Hematopoietic multipotent progenitor cell treated with erythropoietin and hydrocortisone succinate and interleukin-3 and kit ligand, for 17 days (in vitro differentiated cells): ENCODE data around the gene SNTG2.
"Not testable (repeated sequence)": the region's sequence is repeated elsewhere in the genome, so short reads cannot be mapped to it uniquely, and the experiment has no call there.

Experiments
- DNase-seq: peaks from one replicate; pipeline ENCODE4 v3.0.0-alpha.2; 2015; ENCODE audit warnings: low spot score

SNTG2 gene

DNA sequence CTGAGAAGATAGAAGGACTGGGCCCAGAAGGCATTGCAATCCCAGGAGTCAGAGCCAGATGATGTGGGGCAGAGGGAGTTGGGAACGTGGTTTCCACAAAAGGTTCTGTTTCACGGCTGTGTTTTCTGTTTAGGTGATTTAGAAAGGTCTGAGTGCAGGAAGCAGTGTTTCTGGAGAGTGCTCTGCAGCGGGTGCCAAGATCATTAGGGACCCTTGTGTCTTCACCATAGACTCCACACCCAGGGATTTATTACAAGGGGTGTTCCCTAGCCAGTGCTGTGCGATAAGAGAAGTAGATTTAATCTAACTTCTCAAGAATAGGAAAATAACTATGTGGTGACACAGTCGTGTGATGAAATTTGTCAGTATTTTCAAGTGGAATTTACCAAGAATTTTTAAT, 241.5 kb downstream of the SNTG2 start:
- no peak for DNase-seq

DNA sequence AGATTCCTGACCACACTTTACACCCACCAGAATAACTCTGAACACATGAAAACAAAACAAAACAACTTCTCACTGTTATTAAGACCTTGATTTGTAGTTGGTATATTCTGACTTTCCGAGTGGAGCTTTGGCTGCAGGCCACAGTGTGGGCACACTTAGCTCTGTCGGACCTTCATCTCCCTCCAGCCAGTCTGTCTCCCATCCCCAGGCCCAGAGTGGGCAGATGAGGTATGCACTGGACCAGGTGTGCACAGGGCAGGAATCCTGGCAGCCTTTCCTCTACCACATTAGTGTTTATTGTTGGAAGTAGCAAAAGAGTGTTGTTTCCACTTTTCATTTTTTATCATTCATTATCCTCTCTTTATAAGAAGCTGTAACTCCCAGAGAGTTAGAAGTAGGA, 243.2 kb downstream of the SNTG2 start:
- DNase-seq = no peak

DNA sequence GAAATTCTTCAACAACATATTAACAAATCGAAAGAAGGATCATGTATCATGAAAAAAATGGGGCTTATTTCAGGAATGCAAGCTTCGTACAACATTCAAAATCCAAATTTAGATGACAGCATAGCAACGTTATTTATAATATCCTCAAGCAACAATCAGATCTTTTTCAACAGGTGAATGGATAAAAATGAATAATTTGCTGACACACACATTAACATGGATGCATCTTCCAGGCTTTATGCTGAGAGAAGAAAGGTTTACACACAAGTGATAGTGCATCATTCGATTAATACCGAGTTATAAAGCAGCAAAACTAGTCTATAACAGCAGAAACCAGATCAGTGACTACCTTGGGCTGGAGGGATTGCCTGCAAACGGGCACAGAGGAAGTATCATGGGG, 253.1 kb downstream of the SNTG2 start:
- DNase-seq = no peak

DNA sequence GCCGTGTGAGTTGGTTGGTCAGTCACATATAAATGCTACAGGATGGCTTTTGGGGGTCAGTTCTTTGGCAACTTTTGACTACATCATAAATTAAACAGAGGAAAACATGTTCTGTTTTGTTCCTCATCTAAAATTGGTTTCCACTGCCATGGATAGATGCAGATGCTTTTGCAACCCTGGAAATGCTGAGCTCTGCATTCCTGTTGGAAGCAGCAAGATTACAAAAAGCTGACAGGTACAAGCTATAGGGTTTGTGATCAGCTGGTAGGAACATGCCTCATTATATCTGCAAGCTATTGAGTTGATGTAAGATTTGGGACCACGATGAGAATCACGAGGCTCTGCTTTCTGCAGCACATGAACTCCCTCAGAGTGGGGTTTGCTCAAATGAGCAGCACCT, 255.2 kb downstream of the SNTG2 start:
- DNase-seq = no peak

DNA sequence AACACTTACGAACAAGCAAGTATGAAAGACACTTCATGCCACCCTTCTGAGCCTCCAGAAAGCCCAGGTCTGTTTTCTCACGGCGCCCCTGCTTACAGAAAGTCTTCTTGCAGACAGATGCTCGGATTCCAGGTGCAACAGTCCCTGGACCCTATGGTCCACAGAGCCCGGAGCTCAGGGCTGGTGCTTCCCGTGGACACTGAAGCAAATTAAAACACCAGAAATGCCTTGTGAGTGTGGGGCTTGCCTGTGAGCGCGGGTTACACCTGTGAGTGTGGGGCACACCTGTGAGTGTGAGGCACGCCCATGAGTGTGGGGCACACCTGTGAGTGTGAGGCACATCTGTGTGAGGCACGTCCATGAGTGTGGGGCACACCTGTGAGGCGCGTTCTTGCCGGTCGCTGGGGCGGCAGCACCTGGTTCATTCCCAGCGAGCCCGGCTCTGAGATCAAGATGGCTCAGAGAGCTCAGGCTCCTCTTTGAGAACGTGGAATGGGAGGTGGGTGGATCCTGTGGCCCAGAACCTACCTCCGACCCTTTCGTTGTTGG, 257.4 kb downstream of the SNTG2 start:
- DNase-seq = no peak

DNA sequence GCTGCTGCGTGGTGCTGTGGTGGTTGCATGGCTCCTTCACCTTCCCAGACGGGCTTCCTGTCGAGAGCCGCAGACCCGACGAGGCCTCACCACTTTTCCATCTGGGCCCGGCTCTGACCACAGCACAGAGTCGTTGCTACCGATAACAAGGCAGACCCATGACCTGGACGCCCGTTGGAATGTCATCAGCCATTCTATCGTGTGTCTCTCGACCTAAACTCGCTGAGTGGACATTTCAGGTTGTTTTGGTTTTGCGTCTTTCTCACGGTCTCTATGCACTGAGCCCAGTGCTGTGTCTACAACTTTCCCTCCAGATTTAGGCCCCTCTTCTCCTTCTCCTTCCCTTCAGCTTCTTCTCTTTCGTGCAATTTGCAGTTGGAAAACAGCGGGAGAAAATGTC, 257.9 kb downstream of the SNTG2 start:
- DNase-seq = no peak

DNA sequence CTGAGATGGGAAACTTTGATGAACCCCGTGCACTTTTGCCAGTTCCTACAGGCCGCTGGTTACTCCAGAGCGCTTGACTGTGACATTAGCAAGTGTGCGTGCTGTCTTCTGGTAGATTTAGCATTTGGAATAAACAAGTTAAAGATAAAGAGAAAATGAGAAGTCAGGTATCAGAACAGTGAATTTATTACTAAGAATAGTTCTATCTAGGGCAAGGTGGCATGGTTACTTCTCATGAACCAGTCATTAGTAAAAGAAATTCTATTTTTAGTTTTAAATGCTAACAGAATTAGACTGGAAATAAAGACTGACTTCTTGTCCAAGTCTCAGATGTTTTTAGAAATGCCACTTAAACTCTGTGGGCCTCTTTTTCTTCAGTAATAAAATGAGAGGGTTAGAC, 258.6 kb downstream of the SNTG2 start:
- no peak for DNase-seq

DNA sequence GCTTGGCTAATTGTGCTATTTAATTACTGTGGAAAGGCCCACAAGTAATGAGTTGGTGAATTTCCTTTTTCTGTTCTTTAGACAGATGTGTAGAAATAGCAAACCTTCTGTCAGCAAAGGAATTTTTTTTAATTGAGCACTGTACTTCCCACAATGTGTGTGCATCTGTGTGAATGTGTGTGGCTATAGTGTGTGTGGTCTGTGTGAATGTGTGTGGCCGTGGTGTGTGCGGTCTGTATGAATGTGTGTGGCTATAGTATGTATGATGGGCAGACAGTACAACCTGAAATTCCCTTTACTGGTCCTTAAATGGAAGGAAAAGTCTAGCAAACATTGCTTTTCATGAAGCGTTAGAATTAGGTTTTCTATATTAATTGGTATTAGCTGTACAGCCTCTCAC, 259.1 kb downstream of the SNTG2 start:
- no peak for DNase-seq

DNA sequence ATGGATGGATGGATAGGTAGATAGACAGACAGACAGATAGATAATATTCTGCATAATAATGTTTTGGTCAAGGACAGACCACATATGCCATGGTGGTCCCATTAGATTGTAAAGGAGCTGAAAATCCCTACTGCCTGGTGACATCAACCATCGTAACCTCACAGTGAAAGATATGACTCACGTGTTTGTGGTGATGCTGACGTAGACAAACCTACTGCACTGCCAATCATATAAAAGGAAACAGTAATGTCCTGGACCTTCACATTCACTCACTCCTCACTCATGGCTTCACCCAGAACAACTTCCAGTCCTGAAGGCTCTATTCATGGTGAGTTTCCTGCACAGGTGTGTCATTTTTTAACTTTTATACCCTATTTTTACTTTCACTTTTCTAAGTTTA, 259.7 kb downstream of the SNTG2 start:
- no peak for DNase-seq

DNA sequence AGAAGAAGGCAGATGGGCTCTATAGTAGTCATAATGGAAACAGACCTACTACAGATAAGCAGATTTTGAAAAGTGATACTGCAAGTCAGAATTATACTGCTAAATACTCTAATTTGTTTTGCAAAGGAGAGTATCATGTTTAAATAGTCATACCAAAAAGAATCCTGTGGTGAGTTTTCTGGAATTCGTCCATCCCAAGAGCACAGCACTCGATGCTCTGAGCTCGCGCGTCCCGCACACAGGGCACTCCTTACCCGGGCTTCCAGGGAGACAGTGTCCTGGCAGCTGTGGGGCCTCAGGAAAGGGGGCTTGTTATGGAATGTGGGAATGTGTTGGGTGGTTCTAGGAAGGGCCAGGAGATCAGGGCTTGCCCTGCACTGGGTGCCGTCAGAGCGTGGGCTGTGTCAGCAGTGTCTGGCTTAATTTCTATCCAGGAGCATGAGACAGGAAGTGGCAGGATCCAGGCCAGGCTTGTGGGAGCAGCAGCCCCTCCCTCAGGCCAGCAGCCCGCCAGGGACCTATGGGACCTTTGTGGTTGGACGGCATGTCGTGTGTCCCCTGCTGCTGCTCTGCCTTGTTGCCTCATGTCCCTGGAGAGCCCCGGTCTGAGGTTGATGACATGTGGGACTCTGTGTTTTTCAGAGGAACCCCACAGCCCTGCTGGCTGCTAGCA, 269.4 kb downstream of the SNTG2 start:
- DNase-seq = no peak

DNA sequence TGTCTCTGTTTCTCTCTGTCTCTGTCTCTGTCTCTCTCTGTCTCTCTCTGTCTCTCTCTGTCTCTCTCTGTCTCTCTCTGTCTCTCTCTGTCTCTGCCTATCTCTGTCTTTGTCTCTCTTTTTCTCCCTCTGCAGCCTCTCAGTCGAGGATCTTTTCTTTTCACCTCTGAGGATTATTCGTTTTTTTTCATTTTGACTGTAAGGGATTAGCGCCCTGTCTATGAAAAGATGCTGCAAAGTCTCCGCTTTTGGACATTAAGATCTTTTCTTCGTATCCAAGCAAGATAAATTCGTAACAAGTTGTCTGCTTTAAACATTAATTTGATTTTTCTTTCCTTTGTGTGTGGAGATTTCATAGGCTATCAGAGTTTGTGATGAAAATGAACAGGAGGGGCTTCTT, 271.4 kb downstream of the SNTG2 start:
- DNase-seq = no peak

DNA sequence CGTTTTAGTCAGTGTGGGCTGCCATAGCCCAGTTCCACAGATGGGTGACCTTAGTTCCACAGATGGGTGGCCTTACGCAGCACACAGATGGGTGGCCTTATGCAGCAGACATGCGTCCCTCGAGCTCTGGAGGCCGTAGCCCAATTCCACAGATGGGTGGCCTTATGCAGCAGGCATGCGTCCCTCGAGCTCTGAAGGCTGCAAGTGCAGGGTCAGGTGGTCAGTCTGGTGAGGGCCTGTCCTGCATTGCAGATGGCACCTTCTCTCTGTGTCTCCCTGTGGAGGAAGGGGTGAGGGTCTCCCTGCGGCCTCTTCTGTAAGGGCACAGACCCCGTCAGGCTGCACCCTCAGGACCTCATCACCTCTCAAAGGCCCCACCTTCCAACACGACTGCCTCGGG, 273.1 kb downstream of the SNTG2 start:
- DNase-seq = no peak

DNA sequence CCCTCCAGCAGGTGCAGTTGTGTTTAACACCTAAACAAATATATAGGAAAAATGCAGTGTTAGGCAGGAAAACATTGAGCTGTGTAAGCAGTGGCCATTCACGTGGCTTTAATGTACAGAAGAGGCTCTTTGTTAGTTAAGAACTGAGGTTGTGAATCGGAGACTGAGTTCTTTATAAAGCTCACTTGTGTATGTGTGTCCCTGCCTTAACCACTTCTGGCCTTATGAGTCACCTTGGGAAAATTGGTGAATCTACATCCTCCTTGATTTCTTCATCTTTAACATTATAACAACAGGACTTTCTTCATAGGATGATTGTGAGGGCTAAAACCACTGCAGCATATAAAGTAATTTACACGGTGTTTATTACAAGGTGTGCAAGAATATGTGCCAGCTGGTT, 274.3 kb downstream of the SNTG2 start:
- DNase-seq = no peak

DNA sequence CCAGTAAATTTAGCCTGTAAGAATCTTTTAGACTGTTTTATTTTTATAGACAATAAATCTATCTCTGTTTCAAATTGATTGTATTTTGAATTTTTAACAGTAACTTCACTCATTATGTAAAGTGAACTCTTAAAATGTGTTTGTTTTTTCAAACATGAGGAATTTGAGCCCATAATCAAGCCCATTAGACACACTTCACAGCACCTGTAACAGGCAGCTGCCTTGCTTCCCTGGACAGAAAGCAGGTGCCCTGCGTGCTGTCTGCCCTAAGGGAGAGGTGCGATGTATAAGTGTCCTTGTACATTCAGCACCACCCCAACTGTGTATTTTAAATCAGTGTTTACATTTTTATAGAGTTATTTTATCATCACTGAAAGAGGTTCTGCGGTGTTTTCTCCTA, 276.1 kb downstream of the SNTG2 start:
- DNase-seq = no peak

DNA sequence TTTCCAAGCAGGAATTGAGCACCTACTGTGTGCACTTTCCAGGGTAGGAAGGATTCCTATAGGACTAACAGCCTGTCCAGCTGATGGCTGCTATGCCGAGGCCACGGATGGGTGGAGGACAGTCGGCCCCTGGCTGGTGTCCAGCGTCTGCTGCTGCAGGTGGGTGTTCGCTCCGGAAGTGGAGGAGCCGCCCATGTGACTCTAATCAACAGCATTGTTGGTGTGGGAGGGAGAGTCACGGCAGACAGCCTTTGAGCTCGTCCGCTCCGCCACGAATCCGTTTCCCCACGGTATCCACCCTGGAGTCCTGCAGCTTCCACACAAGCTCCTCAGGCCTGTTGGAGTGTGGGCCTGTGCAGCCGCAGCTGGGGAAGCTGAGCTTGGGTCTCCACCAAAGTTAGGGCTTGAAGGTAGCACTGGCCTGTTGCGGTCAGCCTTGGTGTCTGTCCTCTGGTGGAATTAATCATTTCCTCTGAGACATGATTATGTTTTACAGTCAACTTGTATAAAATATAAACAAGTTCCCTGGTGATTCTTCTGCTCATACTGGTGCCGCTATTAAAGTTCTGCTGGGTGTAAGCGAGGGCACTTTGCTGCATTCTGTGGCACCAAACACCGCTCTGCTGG, 276.7 kb downstream of the SNTG2 start:
- DNase-seq = no peak

DNA sequence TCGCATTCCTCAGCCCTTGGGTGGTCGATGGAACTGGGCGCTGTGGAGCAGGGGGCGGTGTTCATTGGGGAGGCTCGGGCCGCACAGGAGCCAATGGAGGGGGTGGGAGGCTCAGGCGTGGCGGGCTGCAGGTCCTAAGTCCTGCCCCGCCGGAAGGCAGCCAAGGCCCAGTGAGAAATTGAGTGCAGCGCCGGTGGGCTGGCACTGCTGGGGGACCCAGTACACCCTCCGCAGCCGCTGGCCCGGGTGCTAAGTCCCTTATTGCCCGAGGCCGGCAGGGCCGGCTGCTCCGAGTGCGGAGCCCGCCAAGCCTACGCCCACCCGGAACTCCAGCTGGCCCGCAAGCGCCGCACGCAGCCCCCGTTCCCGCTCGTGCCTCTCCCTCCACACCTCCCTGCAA, 278.9 kb downstream of the SNTG2 start:
- not testable (repeated sequence) for DNase-seq

DNA sequence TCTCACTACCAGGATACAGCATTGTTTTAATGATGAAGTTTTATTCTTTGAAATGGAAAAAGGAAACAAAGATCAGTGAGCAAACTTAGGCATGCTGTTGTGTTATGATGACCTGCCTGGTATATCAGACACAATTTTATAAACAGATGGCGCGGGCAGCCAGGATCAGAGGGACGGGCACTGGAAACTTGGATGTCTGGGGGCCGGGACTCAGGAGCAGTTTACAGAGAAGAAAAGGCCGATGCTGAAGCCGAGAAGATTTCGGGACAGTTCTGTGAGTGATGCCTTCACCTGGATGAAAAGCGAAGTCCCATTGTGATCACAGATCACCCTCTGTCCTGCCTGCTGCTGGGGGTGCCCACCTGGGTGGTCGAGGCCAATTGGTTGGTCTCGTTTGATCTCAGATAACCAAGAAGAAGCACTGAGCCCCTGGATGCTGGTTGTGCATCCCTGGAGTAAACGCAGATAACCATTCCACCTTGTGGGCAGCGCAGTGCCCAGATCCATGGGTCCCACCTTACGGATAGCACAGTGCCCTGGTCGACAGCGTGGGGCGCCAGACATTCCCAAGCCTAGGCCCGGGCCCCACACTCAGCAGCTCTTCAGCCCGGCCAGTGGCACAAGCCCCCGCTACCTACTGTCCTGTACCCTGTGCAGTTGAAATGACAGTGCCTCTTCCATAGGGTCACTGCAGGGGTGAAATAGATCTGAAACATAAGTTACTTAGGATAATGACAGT, 279.7 kb downstream of the SNTG2 start:
- DNase-seq = no peak

DNA sequence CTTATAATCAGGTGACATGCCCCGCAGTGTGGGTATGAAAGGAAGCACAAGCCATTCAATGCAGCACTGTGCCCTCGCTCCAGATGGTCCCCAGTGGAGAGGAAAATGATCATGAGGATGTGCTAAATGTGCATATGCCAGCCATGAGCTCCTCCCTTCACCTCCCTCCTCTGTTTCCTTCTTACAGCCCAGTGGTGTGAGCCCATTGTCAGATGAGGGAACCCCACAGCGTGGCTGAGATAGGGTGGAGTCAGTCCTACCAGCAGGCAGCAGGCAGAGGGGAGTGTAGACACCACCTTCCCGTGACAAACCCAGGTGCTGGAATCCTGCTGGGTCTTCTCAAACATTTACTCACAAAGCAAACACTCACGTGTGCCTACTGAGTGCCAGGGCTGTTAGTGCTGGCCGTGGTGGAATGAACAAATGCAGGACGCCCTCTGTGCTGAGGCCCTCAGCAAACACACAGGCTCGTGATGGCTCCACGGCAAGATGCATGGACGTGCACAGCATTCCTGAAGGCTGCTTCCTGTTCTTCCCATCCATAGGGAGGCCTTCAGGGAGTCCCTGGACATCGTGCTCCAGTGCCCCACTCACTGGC, 280.9 kb downstream of the SNTG2 start:
- DNase-seq = no peak

DNA sequence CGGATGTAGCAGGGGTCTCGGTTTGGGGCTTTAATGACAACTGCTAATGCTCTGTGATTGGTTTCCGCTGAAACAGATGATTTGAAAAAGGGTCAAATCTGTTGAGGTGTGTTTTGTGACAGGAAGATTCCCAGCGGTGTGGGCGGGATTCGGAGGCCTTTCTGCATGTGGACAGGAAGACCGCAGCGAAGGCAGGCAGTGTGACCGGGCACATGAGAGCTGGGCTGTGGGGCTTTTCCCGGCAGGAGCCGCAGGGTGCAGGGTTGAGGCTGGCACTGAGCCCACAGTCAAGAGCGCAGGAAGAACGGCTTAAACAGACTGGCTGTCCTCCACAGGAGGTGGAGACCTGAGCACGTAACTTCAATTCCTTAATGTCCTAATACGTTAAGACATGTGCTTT, 282.6 kb downstream of the SNTG2 start:
- no peak for DNase-seq

DNA sequence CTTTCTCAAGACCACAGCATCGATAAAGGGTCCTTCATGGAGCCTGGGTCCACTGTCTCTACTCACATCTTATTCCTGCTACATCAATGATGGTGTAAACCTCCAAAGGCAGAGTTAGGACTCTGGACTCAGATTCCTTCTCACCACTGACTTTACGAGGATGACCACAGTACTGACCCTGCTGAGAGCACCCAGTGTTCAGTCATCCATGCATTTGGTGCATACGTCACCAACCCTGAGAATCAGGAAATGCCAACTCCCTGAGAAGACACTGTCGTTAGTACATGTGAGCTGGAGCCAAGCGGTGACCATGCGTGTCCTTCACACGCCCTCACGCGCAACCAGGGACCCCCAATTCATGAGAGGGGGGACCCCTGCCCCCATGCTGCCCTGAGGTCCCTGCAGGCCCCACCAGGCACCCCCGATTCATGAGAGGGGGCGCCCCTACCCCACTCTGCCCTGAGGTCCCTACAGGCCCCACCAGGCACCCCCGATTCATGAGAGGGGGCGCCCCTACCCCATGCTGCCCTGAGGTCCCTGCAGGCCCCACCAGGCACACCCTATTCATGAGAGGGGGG, 284.2 kb downstream of the SNTG2 start:
- no peak for DNase-seq

DNA sequence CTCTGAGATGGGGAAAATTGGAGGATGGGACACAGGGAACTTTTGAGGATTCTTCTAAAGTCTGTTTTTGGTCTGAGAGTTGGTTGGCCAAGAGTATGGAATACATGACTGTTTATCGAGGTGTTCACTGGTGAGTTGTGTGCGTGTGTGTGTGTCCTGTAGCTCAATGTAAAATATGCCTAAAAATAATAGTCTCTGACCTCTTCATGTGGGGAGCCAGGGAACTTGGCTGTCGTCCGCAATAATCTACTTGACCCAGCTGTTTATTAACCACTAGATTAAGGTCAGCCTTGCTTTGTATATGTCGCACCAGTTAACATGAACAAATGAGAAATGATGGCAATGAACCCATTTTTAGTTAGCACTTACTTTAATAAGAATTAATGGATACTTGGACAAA, 285.2 kb downstream of the SNTG2 start:
- DNase-seq = no peak

DNA sequence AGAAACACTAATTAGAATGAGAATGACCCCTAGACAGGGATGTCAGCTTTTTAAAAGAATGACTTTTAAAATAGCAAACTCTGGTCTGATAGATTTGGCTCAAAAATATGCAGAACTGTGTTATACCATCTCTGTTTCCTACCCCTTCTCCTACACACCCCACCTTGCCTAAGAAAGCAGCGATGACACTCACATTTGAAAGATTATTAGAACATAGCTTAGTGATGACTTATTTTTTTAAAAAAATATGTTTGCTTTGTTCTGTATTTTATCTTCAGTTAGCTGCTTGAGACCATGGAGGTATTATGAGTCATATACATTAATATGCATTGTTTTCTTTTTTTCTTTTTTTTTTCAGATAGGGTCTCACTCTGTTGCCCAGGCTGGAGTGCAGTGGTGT, 286.0 kb downstream of the SNTG2 start:
- DNase-seq = no peak

DNA sequence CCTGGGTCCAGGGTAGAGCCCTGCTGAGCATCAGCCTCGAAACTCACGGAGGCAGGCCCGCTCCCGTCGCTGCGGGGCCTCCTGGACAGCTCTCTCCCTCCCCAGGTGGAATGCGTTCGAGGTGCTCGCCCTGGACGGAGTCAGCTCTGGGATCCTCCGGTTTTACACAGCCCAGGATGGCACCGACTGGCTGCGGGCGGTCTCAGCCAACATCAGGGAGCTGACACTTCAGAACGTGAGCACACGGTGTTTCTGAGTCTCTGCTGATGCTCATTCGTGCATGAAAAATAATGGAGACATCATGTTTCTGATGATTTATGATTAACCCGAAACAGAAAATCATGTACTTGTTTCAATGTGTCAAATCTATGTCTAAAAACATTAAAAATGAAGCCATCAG, 287.1 kb downstream of the SNTG2 start:
- DNase-seq = no peak
